Measurements from ENCODE around the gene CLEC1A. TPM values are rescaled to one million over a fixed set of nuclear protein-coding genes. Genes with fewer than 3 reads are reported as not detected.

Gene CLEC1A
- total RNA-seq, 2 donors from 2014 or later, result 3.7 to 5.1 TPM

- Histone ChIP-seq H3K36me3 (no peaks in the 10 kb centered on the region), H3K4me3 (no peak overlapping the region), H3K9me3 (no peaks in the 10 kb centered on the region), H3K4me1 (ENCODE audit: control insufficient read depth in 1 of 2, low read depth in 2 of 2) (peaks cover 0 to 3% of the 10 kb centered on the region in 2 donors), H3K27me3 (replicated peaks; ENCODE audit: insufficient read depth) (no peaks in the 10 kb centered on the region), H3K27ac (peak overlapping the region in 1 of 2 donors; percentile 6)
- DNase-seq (ENCODE audit: low spot score), result no peak
- no peak for ATAC-seq (ENCODE audit: insufficient number of reproducible peaks, low FRiP score, low read depth)
- no peak for TF ChIP-seq CTCF (IDR thresholded peaks at IDR 0.05)
Measured at GRCh38 chr12:10094646-10095395, 4.0 kb downstream of the CLEC1A start.

GRCh38 chr12:10088955-10089900, 9.6 kb downstream of the CLEC1A start:
- Histone ChIP-seq H3K27me3 (replicated peaks; ENCODE audit: insufficient read depth) (no peaks in the 10 kb centered on the region), H3K4me3 (no peak overlapping the region), H3K27ac (no peak overlapping the region), H3K4me1 (ENCODE audit: control insufficient read depth in 1 of 2, low read depth in 2 of 2) (peaks cover 0 to 3% of the 10 kb centered on the region in 2 donors), H3K36me3 (no peaks in the 10 kb centered on the region), H3K9me3 (no peaks in the 10 kb centered on the region)
- ATAC-seq (ENCODE audit: insufficient number of reproducible peaks, low FRiP score, low read depth), result no peak
- no peak for TF ChIP-seq CTCF (IDR thresholded peaks at IDR 0.05)
- DNase-seq (ENCODE audit: low spot score), result no peak

- H3K36me3 ChIP-seq, result no peaks in the 10 kb centered on the region
- ATAC-seq (ENCODE audit: insufficient number of reproducible peaks, low FRiP score, low read depth) (no peak), DNase-seq (ENCODE audit: low spot score) (no peak)
- no peak overlapping the region for H3K27ac ChIP-seq
- no peaks in the 10 kb centered on the region for H3K9me3 ChIP-seq
- no peaks in the 10 kb centered on the region for H3K27me3 ChIP-seq (replicated peaks; ENCODE audit: insufficient read depth)
- H3K4me3 ChIP-seq, result no peak overlapping the region
- no peaks in the 10 kb centered on the region for H3K4me1 ChIP-seq (ENCODE audit: control insufficient read depth in 1 of 2, low read depth in 2 of 2)
- no peak for TF ChIP-seq CTCF (IDR thresholded peaks at IDR 0.05)
Measured at GRCh38 chr12:10088031-10088430, 10.8 kb downstream of the CLEC1A start.

GRCh38 chr12:10086387-10086786, 12.4 kb downstream of the CLEC1A start:
- TF ChIP-seq CTCF (IDR thresholded peaks at IDR 0.05), result no peak
- no peak for ATAC-seq (ENCODE audit: insufficient number of reproducible peaks, low FRiP score, low read depth)

GRCh38 chr12:10084733-10085132, 14.1 kb downstream of the CLEC1A start:
- Histone ChIP-seq H3K27me3 (replicated peaks; ENCODE audit: insufficient read depth) (no peaks in the 10 kb centered on the region), H3K4me3 (no peak overlapping the region), H3K9me3 (no peaks in the 10 kb centered on the region), H3K4me1 (ENCODE audit: control insufficient read depth in 1 of 2, low read depth in 2 of 2) (no peaks in the 10 kb centered on the region), H3K36me3 (no peaks in the 10 kb centered on the region), H3K27ac (no peak overlapping the region)
- no peak for TF ChIP-seq CTCF (IDR thresholded peaks at IDR 0.05)
- ATAC-seq (ENCODE audit: insufficient number of reproducible peaks, low FRiP score, low read depth), result no peak
- no peak for DNase-seq (ENCODE audit: low spot score)

More at GRCh38 chr12:10086387-10086786, 12.4 kb downstream of the CLEC1A start:
- Histone ChIP-seq H3K36me3 (no peaks in the 10 kb centered on the region), H3K27ac (no peak overlapping the region), H3K27me3 (replicated peaks; ENCODE audit: insufficient read depth) (no peaks in the 10 kb centered on the region), H3K4me3 (no peak overlapping the region), H3K4me1 (ENCODE audit: control insufficient read depth in 1 of 2, low read depth in 2 of 2) (no peaks in the 10 kb centered on the region), H3K9me3 (no peaks in the 10 kb centered on the region)
- DNase-seq (ENCODE audit: low spot score), result no peak
